ENCODE data around the gene NPEPL1.

Gene NPEPL1

DNA sequence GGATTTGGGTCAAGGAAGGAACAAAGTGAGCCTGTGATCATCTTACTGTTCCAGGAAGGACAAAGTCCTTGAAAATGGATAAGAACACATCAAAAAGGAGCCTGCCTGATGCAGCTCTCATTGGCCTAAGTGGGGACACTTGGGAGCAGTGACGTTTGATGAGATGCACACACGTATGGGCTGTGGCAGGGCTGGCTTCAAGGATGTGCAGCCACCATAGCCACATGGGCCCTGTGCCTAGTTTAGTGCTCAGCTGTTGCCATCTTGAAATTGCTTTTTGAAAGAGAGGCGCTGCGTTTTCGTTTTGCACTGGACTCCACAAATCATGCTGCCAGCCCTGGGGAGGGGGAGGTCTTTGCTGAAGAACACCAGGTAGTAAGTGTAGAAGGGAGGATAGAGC, 6.6 kb upstream of the NPEPL1 start:
- no peak for DNase-seq (ENCODE audit: low read depth)

DNA sequence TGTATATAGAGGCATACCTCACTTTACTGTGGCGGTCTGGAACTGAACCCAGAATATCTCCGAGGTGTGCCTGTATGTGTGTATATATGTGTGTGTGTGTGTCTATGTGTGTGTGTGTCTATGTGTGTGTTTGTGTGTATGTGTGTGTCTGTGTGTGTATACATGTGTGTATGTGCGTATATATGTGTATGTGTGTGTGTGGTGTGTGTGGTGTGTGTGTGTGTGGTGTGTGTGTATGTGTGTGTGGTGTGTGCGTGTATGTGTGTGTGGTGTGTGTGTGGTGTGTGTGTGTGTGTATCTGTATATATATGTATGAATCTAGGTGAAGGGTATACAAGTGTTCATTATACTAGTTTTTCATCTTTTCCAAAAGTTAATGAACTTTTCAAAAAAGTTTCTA, 4.2 kb upstream of the NPEPL1 start:
- DNase-seq (ENCODE audit: low read depth): no peak

DNA sequence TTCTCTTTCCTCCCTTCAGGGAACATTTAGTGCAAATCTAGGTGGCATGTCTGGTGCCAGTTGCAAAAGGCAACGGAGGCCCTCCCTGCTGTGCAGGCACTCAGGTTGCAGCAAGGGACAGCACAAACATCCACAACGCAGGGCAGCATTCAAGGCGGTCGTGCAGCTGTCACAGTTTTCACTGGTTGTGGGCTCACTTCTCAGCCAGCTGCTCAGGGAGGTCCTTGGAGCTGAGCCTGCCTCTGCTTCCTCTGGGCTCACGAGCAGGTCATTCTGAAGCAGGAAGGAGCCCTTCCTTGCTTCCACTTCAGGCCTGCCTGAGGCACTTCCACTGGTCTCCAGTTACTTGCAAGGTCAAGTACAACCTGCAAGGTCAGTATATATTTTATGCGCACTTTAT, 3.8 kb upstream of the NPEPL1 start:
- no peak for DNase-seq (ENCODE audit: low read depth)

DNA sequence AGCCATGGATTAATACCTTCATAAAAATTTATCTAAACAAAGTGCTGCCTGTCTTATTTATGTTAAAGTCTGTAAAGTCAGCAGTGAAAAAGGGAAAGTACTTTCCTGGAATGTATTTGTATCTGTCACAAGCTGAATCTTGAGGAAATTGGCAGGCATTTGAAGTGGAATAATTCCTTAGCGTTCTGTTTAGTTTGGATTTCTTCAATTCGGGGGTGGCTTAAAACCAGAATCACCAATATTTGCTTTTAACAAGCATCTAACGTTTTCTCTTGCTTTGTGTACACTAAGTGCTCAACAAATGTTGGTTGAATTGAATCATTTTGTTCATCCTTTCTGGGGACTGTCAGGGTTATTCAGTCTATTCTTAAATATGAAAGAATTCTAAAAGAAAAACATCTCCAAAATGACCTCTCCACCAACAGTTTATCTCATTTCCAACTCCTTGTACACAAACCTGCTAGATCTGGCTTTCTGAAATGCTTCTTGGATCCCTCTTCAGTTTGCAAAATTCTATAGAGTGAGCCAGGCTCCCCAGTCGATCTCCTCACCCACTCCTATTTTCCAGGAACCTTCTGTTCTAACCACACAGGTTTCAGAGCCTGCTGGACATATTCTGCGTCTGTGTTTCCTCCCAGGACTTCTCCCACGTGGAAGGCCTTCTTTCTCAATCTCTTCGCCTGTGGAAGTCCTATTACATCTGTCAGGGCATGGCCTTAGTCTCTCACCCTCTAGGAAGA, 2.0 kb upstream of the NPEPL1 start:
- DNase-seq (ENCODE audit: low read depth): no peak

DNA sequence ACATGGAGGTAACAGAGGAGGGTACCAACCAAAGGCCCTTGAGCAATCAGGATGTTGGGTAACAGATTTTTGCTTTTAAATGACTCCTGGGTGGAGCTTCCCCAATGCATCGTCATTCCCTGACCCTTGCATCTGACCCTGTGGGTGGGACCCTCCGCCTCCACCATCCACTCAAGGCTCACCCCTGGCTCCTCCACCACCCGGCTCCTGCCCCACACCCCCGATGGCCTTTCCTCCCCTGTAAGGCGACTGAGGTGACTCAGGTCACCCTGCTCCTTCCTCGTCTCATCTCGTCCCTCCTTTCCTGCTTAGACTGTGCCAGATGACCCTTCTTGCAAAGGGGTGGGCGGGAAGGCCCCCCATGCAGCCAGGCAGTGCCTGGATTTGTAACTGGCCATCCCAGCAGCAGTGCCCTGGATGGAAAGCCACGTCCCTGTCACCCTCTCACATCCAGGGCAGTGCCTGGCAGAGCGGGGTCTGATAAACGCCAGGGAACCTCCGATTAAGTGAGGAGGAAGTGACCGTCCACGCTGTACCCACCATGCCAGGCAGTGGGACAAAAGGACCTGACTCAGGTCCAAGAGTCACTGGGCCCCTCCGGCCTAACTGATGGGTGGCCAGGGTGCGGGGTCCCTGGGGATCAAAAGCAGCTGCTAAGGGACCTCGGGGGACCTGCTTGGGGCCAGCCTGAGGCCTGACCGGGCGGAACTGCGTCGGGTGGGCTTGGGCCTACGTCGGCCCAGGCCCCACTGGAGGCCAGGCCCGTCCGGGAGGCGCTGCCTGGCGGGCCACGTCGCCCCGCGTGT, 624 bp upstream of the NPEPL1 start:
- no peak for DNase-seq (ENCODE audit: low read depth)

DNA sequence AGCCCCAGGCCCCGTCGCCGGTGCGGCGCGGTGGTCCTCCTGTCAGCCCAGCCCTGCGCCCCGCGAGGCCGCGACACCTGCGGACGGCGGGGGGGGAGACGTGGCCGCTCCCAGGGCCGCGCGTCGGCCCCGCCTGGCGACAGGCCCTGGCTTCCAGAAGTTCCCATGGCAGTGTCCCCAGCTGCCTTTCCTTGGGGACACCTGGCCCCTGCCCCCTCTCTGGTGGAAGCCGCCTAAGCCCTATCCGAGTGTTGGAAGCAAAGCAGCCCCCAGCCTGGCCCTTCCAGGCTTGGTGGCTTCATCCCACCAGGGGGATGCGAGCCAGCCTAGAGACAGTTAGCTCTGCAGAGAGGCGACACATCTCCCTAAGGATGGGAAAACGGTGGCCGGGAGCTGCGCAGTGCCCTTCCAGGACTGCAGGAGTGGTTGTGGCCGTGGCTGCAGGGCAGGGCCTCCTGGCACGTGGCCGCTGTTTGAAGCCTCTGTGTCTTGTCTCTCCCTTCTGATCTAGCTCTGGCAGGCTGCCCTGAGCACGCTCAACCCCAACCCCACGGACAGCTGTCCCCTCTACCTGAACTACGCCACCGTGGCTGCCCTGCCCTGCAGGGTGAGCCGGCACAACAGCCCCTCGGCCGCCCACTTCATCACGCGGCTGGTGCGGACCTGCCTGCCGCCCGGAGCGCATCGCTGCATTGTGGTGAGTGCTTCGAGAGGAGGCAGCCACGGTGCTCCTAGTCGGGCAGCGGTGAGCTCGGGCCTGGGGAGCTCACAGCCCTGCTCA, 816 bp downstream of the NPEPL1 start:
- no peak for DNase-seq (ENCODE audit: low read depth)

DNA sequence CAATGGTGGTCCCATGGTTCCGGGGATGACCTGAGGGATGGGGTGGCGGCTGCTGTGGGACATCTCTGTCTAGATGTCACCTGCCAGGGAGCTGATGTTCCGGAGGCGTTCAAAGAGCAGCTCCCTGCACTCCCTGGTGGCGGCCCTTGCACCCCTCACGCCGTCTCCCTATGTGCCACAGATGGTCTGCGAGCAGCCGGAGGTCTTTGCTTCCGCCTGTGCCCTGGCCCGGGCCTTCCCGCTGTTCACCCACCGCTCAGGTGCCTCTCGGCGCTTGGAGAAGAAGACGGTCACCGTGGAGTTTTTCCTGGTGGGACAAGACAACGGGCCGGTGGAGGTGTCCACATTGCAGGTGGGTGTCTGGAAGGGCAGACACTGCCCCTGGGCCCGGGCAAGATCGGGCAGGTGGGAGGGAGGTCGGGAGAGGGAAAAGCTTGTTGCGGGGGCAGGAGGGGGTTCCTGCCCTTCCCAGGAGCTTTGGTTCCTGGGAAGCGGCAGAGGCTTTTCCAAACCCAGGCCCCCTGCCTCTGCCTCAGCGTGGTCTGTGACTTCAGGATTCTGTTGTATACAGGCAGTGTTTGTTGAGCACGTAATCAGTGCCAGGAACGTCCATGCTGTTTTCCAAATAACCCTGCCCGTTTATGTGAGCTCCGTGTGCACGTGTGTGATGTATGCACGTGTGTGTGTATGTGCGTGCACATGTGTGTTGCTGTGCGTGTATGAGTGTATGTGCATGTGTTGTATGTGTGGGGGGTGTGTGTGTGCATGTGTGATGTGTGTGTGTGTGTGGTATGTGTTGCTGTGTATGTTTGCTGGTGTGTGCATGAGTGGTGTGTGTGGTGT, 1.9 kb downstream of the NPEPL1 start:
- DNase-seq (ENCODE audit: low read depth): no peak

DNA sequence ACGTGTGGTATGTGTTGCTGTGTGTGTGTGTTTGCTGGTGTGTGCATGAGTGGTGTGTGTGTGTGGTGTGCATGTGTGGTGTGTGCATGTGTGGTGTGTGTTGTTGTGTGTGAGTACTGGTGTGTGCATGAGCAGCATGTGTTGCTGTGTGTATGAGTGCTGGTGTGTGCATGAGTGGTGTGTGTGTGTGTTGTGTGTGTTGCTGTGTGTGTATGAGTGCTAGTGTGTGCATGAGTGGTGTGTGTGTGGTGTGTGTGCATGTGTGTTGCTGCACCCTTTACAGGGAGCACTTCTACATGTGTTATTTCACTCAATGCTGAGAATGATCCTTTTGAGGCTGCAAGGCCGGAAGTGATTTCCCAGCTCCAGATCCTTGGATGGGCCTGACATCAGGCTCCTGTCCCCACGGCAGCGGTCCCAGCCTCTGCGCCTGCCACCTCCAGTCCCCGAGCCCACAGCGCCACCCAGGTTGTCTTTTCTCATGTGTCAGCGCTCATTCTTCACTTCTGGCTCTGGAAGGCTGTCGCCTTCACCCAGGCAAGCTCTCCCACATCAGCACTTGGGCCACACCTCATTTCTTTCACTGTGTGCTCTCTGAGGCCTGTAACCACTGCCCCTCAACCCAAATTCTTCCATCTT, 2.6 kb downstream of the NPEPL1 start:
- no peak for DNase-seq (ENCODE audit: low read depth)

DNA sequence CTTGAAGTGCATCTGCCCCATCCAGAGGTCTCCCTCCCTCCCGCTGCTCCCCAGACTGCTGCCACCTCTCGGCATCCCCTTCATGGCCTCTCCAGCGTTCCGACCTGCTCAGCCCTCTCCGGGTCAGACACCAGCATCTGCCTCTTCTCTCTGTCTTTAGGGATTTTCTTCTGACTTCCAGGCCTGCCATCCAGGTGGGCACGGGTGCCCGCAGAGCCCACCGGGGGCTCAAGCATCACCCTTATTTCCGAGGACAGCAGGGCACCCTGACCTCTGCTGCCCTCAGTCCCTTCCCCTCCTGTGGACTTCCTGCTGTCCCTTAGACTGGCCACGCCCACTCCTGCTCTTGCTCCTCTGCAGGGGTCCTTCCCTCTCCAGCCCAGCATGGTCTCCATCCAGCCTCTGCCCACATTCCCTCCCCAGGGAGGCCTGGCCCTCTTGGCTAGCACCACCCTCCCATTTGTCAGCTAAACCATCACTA, 3.3 kb downstream of the NPEPL1 start:
- no peak for DNase-seq (ENCODE audit: low read depth)

DNA sequence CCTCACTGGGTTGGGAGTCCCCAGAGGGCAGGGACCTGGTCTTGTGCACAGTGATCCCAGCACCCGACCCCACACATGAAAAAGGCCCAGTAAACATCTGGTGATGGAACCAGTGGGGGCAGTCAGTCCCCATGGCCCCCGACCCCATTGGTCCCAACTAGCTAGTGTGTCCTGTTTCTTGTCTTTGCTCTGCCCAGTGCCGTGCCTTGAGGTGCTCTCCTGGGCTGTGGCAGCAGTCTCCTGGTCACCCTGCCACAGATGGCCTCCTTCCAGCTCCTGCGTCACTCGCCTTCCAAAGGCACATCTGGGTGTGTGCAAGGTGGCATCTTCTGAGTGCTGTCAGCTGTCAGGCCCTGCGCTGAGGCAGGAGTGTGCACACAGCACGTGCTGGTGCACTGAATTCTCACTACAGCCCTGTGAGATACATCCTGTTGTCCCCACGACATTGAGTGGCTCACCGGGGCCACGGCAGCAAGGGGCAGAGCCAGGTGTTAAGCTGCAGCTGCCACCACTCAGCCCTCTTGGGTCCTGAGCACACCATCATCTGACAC, 3.9 kb downstream of the NPEPL1 start:
- DNase-seq (ENCODE audit: low read depth): no peak

DNA sequence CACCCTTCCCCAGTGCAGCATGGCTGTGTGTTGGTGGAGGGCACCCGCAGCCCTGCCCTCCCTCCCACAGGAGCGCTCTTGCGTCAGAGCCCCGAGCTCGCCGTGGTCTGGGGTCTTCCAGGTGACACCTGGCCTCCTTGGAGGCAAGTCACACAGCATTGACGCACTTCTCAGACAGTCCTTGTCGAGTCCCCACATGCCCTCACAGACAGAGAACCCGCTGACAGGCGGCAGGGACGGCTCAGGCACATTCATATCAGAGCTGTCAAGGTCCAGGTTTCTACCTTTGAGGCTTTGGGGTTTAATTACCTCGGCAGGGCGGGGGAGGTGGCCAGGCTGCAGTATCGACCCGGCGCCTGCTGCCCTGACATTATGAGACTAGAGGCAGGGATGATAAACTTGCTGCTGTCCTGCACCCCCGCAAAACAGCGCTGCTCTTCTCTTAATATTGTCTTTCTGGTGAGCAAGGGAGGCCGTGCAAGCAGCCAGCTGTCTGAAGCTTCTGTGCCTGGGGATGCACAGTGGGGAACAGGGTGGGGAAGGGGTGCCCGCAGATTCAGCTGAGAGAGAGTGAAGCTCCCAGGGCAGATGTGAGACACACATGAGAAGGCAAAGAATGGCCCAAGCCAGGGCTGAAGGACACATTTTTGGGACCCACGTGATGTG, 4.7 kb downstream of the NPEPL1 start:
- no peak for DNase-seq (ENCODE audit: low read depth)

DNA sequence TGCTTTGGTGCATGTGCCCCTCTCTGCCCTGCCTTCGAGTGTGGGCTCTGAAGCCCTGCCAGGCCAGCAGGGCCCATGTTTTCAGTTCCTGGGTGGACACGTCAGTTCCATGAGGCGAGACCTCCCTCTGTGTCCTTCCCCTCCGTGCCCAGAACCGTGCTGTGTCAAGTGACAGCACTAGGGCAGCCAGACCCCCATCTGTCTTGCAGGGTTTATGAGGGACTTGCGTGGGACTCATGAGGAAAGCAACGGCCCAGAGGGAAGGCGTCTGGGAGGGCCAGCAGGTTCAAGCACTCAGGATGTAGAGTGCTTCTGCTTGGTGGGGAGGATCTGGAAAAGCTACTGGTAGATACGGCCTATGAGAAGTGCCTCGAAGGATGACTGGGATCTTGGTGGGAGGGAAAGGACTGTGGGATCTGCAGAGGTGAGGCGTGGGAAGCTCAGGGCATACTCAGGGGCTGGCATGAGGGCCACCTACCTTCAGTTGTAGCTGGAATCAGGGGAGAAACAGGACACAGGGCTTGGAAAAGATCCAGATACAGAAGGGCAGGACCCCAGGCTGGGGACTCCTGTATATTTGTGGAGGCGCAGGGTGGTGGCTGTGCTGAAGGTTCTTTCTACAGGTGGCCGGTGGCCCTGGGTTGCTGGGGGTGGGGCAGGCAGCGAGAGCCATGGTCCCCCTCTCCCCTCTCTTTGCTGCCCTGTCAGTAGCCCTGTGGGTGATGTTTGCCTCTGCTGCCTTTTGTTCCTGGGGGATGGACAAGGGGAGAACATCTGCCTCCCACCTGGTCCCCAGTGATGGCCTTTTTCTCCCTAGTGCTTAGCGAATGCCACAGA, 5.5 kb downstream of the NPEPL1 start:
- no peak for DNase-seq (ENCODE audit: low read depth)

DNA sequence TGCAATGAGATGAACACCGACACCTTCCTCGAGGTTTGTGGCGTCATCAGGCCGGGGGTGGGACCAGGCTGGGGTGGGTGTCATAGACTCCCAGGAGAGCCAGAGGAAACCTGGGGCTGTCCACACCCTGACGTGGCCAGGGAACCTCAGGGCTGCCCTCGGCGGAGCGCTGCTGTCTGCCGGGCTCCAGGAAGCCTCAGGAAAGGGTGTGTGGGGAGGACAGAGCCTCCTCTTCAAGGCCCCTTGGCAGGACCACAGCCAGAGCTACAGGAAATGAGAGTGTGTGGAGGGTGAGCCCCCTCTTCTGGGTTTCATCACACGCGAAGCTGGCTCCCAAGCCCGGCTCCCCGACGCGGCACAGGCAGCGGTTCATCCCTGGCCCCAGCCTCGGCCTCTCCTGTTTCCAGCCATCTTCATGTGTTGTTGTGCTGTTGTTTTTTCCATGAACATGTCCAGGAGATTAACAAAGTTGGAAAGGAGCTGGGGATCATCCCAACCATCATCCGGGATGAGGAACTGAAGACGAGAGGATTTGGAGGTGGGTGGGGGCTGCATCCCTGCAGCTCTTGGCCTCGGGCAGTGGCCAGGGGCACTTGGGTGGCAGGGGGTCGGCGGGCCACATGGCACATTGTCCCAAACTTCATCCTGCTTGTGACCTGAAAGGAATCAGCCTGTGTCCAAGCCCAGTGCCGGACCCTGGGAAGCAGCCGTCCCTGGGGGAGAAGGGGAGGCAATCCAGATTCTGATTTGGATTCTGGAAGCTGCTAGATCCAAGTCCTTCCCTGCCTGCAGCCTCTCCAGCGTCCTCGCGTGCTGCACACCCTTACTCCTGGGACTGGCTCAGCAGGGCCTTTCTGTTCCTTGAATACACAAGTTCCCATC, 6.4 kb downstream of the NPEPL1 start:
- DNase-seq (ENCODE audit: low read depth): no peak

DNA sequence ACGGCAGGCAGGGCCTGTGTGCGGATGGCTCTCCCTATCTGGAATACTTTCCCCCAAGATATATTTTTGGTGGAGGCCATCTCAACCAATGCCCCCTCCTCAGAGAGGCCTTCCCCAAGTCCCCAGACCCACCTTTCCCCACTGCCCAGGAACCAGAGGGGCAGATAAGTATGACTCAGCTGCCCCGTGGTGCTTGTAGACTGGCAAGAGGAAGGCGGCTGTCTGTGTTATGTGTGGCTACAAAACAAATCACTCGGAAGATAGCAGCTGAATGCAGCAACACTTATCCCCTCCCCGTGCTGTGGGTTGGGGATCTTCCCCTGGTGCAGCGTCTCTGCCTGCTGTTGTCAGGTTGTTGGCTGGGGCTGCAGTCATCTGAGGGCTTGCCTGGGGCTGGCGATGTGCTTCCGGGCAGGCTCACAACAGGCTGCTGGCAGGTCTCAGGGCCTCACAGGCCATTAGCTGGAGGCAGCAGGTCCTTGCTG, 7.1 kb downstream of the NPEPL1 start:
- DNase-seq (ENCODE audit: low read depth): no peak

DNA sequence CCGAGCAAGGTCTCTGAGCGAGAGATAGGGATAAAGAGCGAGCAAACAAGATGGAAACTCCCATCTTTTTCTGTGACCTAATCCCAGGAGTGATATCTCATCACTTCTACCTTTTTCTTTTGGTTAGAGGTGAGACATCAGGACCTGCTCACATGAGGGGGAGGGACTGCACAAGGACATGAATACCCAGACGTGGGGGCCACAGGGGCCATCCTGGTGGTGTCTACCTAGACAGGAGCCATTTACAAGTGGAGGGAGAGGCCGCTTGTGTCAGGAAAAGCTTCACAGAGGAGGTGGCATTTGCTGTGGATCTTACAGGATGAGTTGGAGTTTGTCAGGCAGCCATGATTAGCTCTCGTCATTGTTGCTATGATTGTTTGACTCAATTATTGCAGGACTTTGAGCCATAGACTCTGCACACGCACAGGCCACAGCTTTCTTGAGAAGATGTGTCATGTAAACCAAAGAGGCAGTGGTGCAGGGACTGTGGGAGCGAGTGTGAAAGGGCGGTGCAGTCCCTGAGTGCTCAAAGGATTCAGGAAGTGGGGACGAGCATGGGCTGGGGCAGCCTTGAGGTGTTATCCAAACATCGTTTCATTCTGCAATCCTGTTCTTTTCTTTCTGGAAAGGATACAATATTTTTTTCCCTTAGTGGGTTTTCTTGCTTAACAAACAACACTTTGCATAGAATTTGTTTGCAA, 7.7 kb downstream of the NPEPL1 start:
- DNase-seq (ENCODE audit: low read depth): peak; percentile 15

DNA sequence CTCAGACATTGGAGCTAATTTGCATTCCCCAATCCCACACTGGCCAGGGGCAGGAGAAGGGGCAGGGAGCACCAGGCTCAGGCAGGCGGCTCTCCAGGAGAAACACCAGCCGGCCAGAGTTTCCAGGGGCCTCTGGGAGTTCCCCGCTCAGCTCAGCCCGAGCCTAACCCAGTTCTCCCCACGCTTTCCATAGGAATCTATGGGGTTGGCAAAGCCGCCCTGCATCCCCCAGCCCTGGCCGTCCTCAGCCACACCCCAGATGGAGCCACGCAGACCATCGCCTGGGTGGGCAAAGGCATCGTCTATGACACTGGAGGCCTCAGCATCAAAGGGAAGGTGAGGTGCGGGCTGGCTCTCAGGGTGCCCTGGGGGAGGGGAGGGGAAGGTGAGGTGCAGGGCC, 8.2 kb downstream of the NPEPL1 start:
- DNase-seq (ENCODE audit: low read depth): no peak

DNA sequence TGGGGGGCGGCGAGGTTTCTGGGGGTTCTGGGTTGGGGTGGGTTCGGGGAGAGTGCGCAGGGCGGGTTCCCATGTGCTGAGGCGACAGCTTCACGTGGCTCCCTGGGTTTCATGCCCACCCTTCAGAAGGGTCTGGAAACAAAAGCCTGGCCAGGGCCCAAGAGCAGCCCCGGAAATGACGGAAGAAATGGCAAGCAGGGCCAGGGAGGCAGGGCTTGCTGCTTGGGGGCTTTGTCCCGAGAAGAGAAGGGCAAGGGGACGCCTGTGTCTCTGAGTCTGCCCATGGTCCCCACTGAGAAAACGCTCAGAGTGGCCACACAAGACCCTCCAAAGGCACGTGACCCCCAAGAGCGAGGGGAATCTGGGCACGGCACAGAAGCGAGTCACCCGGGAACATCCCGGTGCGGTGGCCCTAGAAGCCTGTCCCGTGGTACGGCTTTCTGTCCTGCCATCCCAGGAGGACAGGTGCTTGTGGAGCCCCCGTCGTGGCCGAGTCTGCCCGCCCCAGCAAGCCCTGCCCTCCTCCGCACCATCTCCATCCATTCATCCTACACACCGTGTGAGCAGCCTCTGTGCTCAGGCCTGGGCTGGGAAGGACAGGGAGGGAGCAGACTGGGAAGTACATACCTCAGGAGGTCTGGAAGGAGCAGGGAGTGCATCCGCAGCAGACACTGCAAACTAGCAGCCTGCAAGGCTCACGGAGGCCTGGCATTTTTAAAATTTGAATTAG, 9.0 kb downstream of the NPEPL1 start:
- no peak for DNase-seq (ENCODE audit: low read depth)
